ENCODE results near the gene PTPRU. TPM values are rescaled to one million over a fixed set of nuclear protein-coding genes. Genes with fewer than 3 reads are reported as not detected.
"Not testable (repeated sequence)": the region's sequence is repeated elsewhere in the genome, so short reads cannot be mapped to it uniquely, and the experiment has no call there.

Gene PTPRU
- total RNA-seq, 1 experiment from 2014 or later, result 31.4 TPM

DNA sequence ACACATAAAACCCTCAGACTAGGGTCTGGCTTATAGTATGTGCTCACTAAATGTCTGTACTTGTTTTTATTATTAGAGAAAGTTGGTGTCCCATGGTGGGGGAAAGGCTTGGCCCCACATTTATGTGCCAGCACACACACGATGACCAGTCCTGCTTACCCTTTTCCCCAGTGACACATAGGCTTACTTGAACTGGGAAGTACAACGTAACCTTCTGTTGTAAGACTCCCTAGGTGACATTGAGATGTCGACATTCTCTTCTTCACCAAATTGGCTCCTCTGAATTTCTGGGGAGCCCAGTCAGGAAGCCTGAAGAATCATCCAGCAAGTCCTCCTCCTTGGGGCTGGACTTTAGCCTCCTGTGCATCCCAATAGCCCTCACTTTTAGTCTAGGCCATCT lies 3.9 kb upstream of the PTPRU start:
- CTCF ChIA-PET, result no interaction called here
- POLR2A ChIA-PET (ENCODE audit: unreplicated experiment), result no interaction called here
- H3K27me3 ChIP-seq (ENCODE audit: insufficient read depth, low read depth), result no peaks in the 10 kb centered on the region
- TF ChIP-seq EZH2 (IDR thresholded peaks at IDR 0.05; ENCODE audit: low read depth), result no peak
- TF ChIP-seq, protein P1, sequence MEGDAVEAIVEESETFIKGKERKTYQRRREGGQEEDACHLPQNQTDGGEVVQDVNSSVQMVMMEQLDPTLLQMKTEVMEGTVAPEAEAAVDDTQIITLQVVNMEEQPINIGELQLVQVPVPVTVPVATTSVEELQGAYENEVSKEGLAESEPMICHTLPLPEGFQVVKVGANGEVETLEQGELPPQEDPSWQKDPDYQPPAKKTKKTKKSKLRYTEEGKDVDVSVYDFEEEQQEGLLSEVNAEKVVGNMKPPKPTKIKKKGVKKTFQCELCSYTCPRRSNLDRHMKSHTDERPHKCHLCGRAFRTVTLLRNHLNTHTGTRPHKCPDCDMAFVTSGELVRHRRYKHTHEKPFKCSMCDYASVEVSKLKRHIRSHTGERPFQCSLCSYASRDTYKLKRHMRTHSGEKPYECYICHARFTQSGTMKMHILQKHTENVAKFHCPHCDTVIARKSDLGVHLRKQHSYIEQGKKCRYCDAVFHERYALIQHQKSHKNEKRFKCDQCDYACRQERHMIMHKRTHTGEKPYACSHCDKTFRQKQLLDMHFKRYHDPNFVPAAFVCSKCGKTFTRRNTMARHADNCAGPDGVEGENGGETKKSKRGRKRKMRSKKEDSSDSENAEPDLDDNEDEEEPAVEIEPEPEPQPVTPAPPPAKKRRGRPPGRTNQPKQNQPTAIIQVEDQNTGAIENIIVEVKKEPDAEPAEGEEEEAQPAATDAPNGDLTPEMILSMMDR (conservative IDR thresholded peaks at IDR 0.05), result no peak
- H3K9me3 ChIP-seq (ENCODE audit: insufficient read depth, low read depth), result no peaks in the 10 kb centered on the region
- no peaks in the 10 kb centered on the region for H4K20me1 ChIP-seq (ENCODE audit: insufficient read depth)
- H3K27ac ChIP-seq, result no peak overlapping the region
- H3F3A ChIP-seq (ENCODE audit: insufficient read depth, low read depth), result peaks cover 15% of the 10 kb centered on the region
- intact Hi-C loops (cut with micrococcal nuclease; ENCODE audit: unreplicated experiment), result loop anchor here (10.0 kb wide), 4 partner anchors 212 to 882 kb away; no protein-coding TSS in a partner anchor
- H2AFZ ChIP-seq, result no peak overlapping the region
- BruUV-seq (replicated peaks), result no TSS peak
- peaks cover 31% of the 10 kb centered on the region for H3K79me2 ChIP-seq (ENCODE audit: low read depth)
- no peak for DNase-seq
- H3K36me3 ChIP-seq (ENCODE audit: low read depth), result no peaks in the 10 kb centered on the region
- H3K9me2 ChIP-seq (ENCODE audit: insufficient read depth), result no peaks in the 10 kb centered on the region
- H3K4me1 ChIP-seq (replicated peaks; ENCODE audit: insufficient read depth), result peaks cover 27% of the 10 kb centered on the region
- no peak overlapping the region for H3K4me2 ChIP-seq
- no peak overlapping the region for H3K4me3 ChIP-seq

DNA sequence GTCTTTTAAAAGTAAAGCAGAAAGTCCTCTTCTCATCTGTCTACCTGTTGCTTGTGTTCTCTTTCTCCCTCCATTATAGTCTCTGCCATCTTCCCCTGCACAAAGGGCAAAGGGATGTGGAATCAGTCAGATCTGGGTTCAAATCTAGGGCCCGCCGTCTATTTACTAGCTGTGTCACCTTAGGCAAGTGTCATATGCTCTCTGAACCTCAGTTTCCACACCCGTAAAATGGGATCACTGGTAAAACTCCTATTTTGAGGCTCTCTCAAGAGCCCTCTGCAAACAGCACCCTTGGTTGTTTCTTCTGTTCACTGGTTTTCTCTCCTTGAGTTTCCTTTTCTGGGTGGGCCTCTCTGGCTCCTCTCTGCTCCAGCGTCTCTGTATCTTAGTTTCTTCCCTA lies 2.6 kb upstream of the PTPRU start:
- Histone ChIP-seq H3K36me3 (ENCODE audit: low read depth) (no peaks in the 10 kb centered on the region), H3F3A (ENCODE audit: insufficient read depth, low read depth) (peaks cover 10% of the 10 kb centered on the region), H3K9me2 (ENCODE audit: insufficient read depth) (no peaks in the 10 kb centered on the region), H2AFZ (no peak overlapping the region), H3K4me1 (replicated peaks; ENCODE audit: insufficient read depth) (peaks cover 20% of the 10 kb centered on the region), H3K27ac (no peak overlapping the region), H4K20me1 (ENCODE audit: insufficient read depth) (no peaks in the 10 kb centered on the region), H3K27me3 (ENCODE audit: insufficient read depth, low read depth) (no peaks in the 10 kb centered on the region), H3K4me2 (no peak overlapping the region), H3K79me2 (ENCODE audit: low read depth) (peaks cover 27% of the 10 kb centered on the region), H3K9me3 (ENCODE audit: insufficient read depth, low read depth) (no peaks in the 10 kb centered on the region), H3K4me3 (no peak overlapping the region)
- intact Hi-C loops (cut with micrococcal nuclease; ENCODE audit: unreplicated experiment), result loop anchor here (10.0 kb wide), 4 partner anchors 211 to 881 kb away; no protein-coding TSS in a partner anchor
- no TSS peak for BruUV-seq (replicated peaks)
- TF ChIP-seq, protein P1 (conservative IDR thresholded peaks at IDR 0.05), result no peak
- TF ChIP-seq EZH2 (IDR thresholded peaks at IDR 0.05; ENCODE audit: low read depth), result no peak
- ChIA-PET POLR2A (ENCODE audit: unreplicated experiment) (no interaction called here), CTCF (interaction anchor here (0.6 kb wide), 1 partner anchor 108 kb away, joined by 5 read pairs; no protein-coding TSS in a partner anchor)
- no peak for DNase-seq

DNA sequence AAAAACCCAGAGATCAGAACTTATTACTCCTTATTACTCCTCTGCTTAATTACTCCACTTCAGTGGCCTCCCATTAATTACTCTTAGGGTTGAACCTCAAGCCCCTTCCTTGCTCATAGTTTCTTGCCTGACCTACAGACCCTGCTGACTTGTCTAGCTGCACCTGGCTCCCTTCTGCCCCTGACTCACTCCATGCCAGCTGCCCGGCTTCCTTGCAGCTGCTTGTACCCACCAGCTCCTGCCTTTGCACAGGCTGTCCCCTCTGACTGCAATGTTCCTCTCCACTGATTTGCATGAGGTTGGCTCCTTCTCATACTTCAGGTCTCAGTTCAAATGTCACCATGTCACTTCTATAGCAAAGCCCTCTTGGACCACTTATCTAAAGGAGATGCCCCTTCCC lies 1.9 kb upstream of the PTPRU start:
- TF ChIP-seq EZH2 (IDR thresholded peaks at IDR 0.05; ENCODE audit: low read depth), result no peak
- TF ChIP-seq, protein P1 (conservative IDR thresholded peaks at IDR 0.05), result no peak
- ChIA-PET POLR2A (ENCODE audit: unreplicated experiment) (no interaction called here), CTCF (interaction anchor here (0.6 kb wide), 1 partner anchor 107 kb away, joined by 5 read pairs; no protein-coding TSS in a partner anchor)
- intact Hi-C loops (cut with micrococcal nuclease; ENCODE audit: unreplicated experiment), result loop anchor here (10.0 kb wide), 4 partner anchors 210 to 880 kb away; no protein-coding TSS in a partner anchor
- Histone ChIP-seq H3K4me3 (no peak overlapping the region), H2AFZ (no peak overlapping the region), H3K36me3 (ENCODE audit: low read depth) (no peaks in the 10 kb centered on the region), H3K4me1 (replicated peaks; ENCODE audit: insufficient read depth) (peaks cover 20% of the 10 kb centered on the region), H3K27me3 (ENCODE audit: insufficient read depth, low read depth) (no peaks in the 10 kb centered on the region), H3F3A (ENCODE audit: insufficient read depth, low read depth) (peaks cover 7% of the 10 kb centered on the region), H3K4me2 (no peak overlapping the region), H3K27ac (no peak overlapping the region), H4K20me1 (ENCODE audit: insufficient read depth) (no peaks in the 10 kb centered on the region), H3K9me3 (ENCODE audit: insufficient read depth, low read depth) (no peaks in the 10 kb centered on the region), H3K9me2 (ENCODE audit: insufficient read depth) (no peaks in the 10 kb centered on the region), H3K79me2 (ENCODE audit: low read depth) (peaks cover 20% of the 10 kb centered on the region)
- no peak for DNase-seq
- BruUV-seq (replicated peaks), result no TSS peak

DNA sequence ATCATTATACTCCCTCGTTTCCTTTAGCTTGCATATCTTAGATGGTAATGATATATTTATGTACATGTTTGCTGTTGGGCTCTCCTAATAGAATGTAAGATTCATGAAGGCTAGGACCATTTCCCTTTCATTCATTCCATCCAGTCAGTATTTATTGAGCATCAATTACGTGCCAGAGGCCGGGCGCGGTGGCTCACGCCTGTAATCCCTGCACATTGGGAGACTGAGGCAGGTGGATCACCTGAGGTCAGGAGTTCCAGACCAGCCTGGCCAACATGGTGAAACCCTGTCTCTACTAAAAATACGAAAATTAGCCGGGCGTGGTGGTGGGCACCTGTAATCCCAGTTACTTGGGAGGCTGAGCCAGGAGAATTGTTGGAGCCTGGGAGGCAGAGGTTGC lies 1.4 kb upstream of the PTPRU start:
- H3F3A ChIP-seq (ENCODE audit: insufficient read depth, low read depth), result peaks cover 11% of the 10 kb centered on the region
- H3K36me3 ChIP-seq (ENCODE audit: low read depth); H4K20me1 ChIP-seq (ENCODE audit: insufficient read depth); H3K4me2 ChIP-seq; H3K27me3 ChIP-seq (ENCODE audit: insufficient read depth, low read depth); DNase-seq; BruUV-seq (replicated peaks); H3K9me3 ChIP-seq (ENCODE audit: insufficient read depth, low read depth); H3K9me2 ChIP-seq (ENCODE audit: insufficient read depth); H2AFZ ChIP-seq; H3K27ac ChIP-seq; CTCF ChIA-PET; POLR2A ChIA-PET (ENCODE audit: unreplicated experiment); H3K4me3 ChIP-seq: not testable (repeated sequence)
- peaks cover 20% of the 10 kb centered on the region for H3K4me1 ChIP-seq (replicated peaks; ENCODE audit: insufficient read depth)
- H3K79me2 ChIP-seq (ENCODE audit: low read depth), result peaks cover 20% of the 10 kb centered on the region
- intact Hi-C loops (cut with micrococcal nuclease; ENCODE audit: unreplicated experiment), result loop anchor here (5.0 to 10.0 kb wide), 7 partner anchors 87 to 880 kb away; no protein-coding TSS in a partner anchor

All from PC-9 (cell line).